ENCODE data around the gene GCA.

GCA gene

DNA sequence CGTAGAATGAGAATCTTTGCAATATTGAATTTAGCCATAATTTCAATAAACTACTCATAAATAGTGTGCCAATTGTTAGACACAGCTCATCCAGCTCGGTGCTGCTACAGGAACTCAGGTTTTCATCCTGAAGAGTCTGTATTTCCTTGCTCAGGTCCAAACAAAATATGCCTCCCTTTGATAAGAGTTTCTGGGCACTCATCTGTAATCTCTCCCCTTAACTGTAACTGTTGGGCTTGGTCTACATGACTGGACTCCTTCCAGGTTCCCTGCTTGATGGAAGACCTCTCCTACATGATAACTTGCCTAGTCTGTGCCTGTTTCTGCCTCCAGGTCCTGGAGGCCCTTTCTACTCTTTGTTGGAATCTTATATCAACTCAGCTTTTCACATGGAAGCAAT, 57.9 kb downstream of the GCA start:
- Histone ChIP-seq H3K36me3 (replicated peaks) (no peaks in the 10 kb centered on the region), H3K4me1 (no peaks in the 10 kb centered on the region; the same call in 1 of the 2 replicates), H3K27me3 (ENCODE audit: low read depth) (peaks cover 6% of the 10 kb centered on the region), H3K9me3 (no peaks in the 10 kb centered on the region), H3K4me3 (no peak overlapping the region)
- in situ Hi-C loops (cut with MboI; ENCODE audit: low sequenced_read_pairs): no loop called here
- no peak for DNase-seq (ENCODE audit: low spot score in 2 of 2)

DNA sequence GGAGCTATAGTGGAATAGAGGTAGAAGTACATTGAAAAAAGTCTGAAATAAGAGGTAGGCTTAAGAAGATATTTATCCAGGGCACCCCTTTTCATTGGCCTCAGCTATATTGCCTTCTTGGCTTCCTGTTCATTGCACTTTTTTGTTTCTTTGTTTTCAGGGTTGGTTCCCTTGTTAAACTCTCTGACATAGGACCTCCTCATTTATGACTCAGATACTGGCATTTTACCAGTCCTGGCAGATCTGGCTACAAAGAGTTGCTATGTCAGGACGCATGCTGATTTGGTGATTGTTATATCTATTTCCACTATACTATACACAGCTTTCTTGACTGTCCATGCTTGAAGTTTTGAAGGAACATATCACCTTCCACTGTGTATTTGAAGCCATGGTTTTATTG, 60.0 kb downstream of the GCA start:
- Histone ChIP-seq H3K36me3 (replicated peaks) (no peaks in the 10 kb centered on the region), H3K4me3 (no peak overlapping the region), H3K4me1 (no peaks in the 10 kb centered on the region; the same call in 1 of the 2 replicates), H3K27me3 (ENCODE audit: low read depth) (peaks cover 6% of the 10 kb centered on the region; the same call in 1 of the 2 replicates), H3K9me3 (no peaks in the 10 kb centered on the region)
- no peak for DNase-seq (ENCODE audit: low spot score in 2 of 2)
- in situ Hi-C loops (cut with MboI; ENCODE audit: low sequenced_read_pairs): no loop called here
